Testis (tissue), 3 donors: Measurements from ENCODE around the gene COL2A1. TPM values are rescaled to one million over a fixed set of nuclear protein-coding genes. Genes with fewer than 3 reads are reported as not detected.
A peak's percentile ranks its signal among the peaks of the same experiment; 100 is the strongest.

Experiments
- DNase-seq: peaks from one replicate; pipeline ENCODE4 v3.0.0-alpha.2; 2019
- H3K27ac ChIP-seq, 2 donors: fragments of 200-600 bp; sonication (generic); one replicate each; pipeline ENCODE4 v1.5.1; 2019
- H3K27me3 ChIP-seq: fragments of 200-600 bp; sonication (generic); one replicate; pipeline ENCODE4 v1.5.1; 2019
- H3K36me3 ChIP-seq: fragments of 200-600 bp; sonication (generic); one replicate; pipeline ENCODE4 v1.5.1; 2017; ENCODE audit warnings: low read depth; ENCODE audit errors: missing control alignments
- H3K4me1 ChIP-seq: fragments of 200-600 bp; sonication (generic); one replicate; pipeline ENCODE4 v1.5.1; 2019
- H3K4me3 ChIP-seq, 2 donors: fragments of 200-600 bp; sonication (generic); one replicate each; pipeline ENCODE4 v1.5.1; 2017 to 2019
- H3K9me3 ChIP-seq: fragments of 200-600 bp; sonication (generic); one replicate; pipeline ENCODE4 v1.5.1; 2017
- CTCF ChIP-seq, 3 experiments: fragments of 450-650 bp in 2 of 3; fragments of 200-600 bp in 1 of 3; sonication (generic) in 1 of 3; IDR thresholded peaks; one replicate each; pipeline ENCODE4 v1.5.1; 2016 to 2019; ENCODE audit warnings: antibody characterized with exemption in 3 of 3, mild to moderate bottlenecking in 2 of 3, moderate library complexity in 1 of 3
- POLR2A ChIP-seq: fragments of 450-650 bp; IDR thresholded peaks from one replicate; pipeline ENCODE4 v1.6.1; 2017; ENCODE audit warnings: antibody characterized with exemption, mild to moderate bottlenecking, moderate library complexity
- WGBS, 2 donors: methylation state at CpG; one replicate each; pipeline ENCODE4 v1.1.5; 2018; 5-methylcytosine and 5-hydroxymethylcytosine counted together
- intact Hi-C: fragments of 100-400 bp; cut with DNase I; formaldehyde crosslinking; loops from one replicate; pipeline ENCODE4 v1.15.1; 2023; ENCODE audit warnings: low total_unique reads
- polyA plus RNA-seq: library from polyadenylated mRNA; stranded (reverse); fragments of 350-450 nt; fragmentation: Illumina TruSeq; extraction: RNeasy Lipid Tissue Mini Kit (QIAGEN cat#74804); gene quantifications from one replicate; pipeline ENCODE4 v1.2.3, GENCODE V29; 2014; ENCODE audit warnings: low read depth, low replicate concordance; ENCODE audit not compliant: insufficient read depth
- total RNA-seq, 2 donors: library from RNA; depleted of rRNA; stranded (reverse); fragments of >200 nt; gene quantifications; one replicate each; pipeline ENCODE4 v1.2.3, GENCODE V29; 2016

Gene COL2A1
- total and polyA plus RNA-seq, 3 donors from 2014 or later, result 1.8 to 8.0 (median 2.8) TPM

- Histone ChIP-seq H3K4me3 (no peak overlapping the region), H3K4me1 (no peaks in the 10 kb centered on the region), H3K9me3 (no peaks in the 10 kb centered on the region), H3K27me3 (no peaks in the 10 kb centered on the region), H3K27ac (no peak overlapping the region), H3K36me3 (no peaks in the 10 kb centered on the region)
- intact Hi-C loops, result no loop called here
- 78 to 90% methylated on average over 4 of the region's 4 CpGs for WGBS, 2 donors
- TF ChIP-seq CTCF (IDR thresholded peaks at IDR 0.05) (no peak), POLR2A (no peak)
- no peak for DNase-seq
Measured at GRCh38 chr12:47954467-47955045, 49.7 kb downstream of the COL2A1 start.

- intact Hi-C loops, result no loop called here
- no peaks in the 10 kb centered on the region for H3K4me1 ChIP-seq
- H3K27me3 ChIP-seq, result no peaks in the 10 kb centered on the region
- WGBS, 2 donors, result 95 to 96% methylated on average over 7 to 8 of the region's 8 CpGs
- no peak for DNase-seq
- TF ChIP-seq POLR2A, result no peak
- no peak for TF ChIP-seq CTCF (IDR thresholded peaks at IDR 0.05)
- no peaks in the 10 kb centered on the region for H3K9me3 ChIP-seq
- no peaks in the 10 kb centered on the region for H3K36me3 ChIP-seq
- no peak overlapping the region for H3K27ac ChIP-seq
- H3K4me3 ChIP-seq, result no peak overlapping the region
Measured at GRCh38 chr12:47954058-47954457, 50.2 kb downstream of the COL2A1 start.

GRCh38 chr12:47950856-47951468 lies 53.3 kb downstream of the COL2A1 start:
- H3K4me3 ChIP-seq, result no peak overlapping the region
- TF ChIP-seq POLR2A, result no peak
- TF ChIP-seq CTCF (IDR thresholded peaks at IDR 0.05), result no peak
- peaks cover 7% of the 10 kb centered on the region for H3K4me1 ChIP-seq
- H3K9me3 ChIP-seq, result no peaks in the 10 kb centered on the region
- no peaks in the 10 kb centered on the region for H3K36me3 ChIP-seq
- no peak for DNase-seq
- no peaks in the 10 kb centered on the region for H3K27me3 ChIP-seq
- intact Hi-C loops, result no loop called here
- no peak overlapping the region for H3K27ac ChIP-seq
- WGBS, 2 donors, result 83 to 85% methylated on average over 8 of the region's 8 CpGs

- Histone ChIP-seq H3K4me1 (peaks cover 7% of the 10 kb centered on the region), H3K27me3 (no peaks in the 10 kb centered on the region), H3K36me3 (no peaks in the 10 kb centered on the region), H3K27ac (no peak overlapping the region), H3K4me3 (no peak overlapping the region), H3K9me3 (no peaks in the 10 kb centered on the region)
- WGBS, 2 donors, result 53 to 59% methylated on average over 20 to 32 of the region's 32 CpGs
- TF ChIP-seq CTCF (IDR thresholded peaks at IDR 0.05), result peak; percentile 57 to 77 (median 74)
- TF ChIP-seq POLR2A, result no peak
- DNase-seq, result peak; percentile 84
- intact Hi-C loops, result no loop called here
Measured at GRCh38 chr12:47949441-47950341, 54.6 kb downstream of the COL2A1 start.
